GM21619 (cell line): Measurements from ENCODE around the gene CISD1.

ENCODE experiments used
- ATAC-seq: cut with Tn5 transposase; IDR thresholded peaks from one replicate; pipeline ENCODE4 v1.9.1; 2021; ENCODE audit not compliant: unreplicated experiment

The CISD1 gene

GRCh38 chr10:58265249-58265648 lies 3.7 kb upstream of the CISD1 start:
- no peak for ATAC-seq

- peak; percentile 7 for ATAC-seq
Measured at GRCh38 chr10:58266003-58266825, 2.7 kb upstream of the CISD1 start.

- peak; percentile 1 for ATAC-seq
Measured at GRCh38 chr10:58266826-58267712, 1.9 kb upstream of the CISD1 start.

GRCh38 chr10:58267713-58268453 lies 1.1 kb upstream of the CISD1 start, which contains the start of gene IPMK:
Gene IPMK, minus strand, starts transcription at chr10:58267894. Its CDS starts 283 bp downstream, at chr10:58267611.
- peak; percentile 47 for ATAC-seq

DNA sequence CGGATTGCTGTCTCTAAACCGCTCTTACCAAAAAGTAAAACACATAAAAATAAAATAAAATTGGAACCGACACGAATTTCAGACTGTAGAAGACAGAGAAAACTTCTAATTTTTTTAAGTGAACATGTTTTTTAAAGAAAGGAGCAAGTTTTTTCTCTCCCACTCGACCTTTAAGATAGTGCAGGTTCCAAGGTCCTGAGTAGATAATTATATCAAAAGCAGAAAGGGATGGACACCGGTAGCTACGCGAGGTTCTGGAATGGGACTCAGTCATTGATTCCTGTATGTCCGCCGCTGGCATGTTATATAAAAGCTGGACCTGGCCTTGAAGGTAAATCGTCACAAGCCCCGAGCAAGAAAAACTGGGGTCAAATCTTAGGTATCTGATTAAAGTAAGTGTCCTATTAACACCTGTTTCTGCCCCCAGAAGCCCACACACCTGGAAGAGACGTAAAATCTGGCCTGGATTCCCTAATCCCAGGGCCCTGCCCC lies 462 bp upstream of the CISD1 start:
- peak; percentile 0 for ATAC-seq

DNA sequence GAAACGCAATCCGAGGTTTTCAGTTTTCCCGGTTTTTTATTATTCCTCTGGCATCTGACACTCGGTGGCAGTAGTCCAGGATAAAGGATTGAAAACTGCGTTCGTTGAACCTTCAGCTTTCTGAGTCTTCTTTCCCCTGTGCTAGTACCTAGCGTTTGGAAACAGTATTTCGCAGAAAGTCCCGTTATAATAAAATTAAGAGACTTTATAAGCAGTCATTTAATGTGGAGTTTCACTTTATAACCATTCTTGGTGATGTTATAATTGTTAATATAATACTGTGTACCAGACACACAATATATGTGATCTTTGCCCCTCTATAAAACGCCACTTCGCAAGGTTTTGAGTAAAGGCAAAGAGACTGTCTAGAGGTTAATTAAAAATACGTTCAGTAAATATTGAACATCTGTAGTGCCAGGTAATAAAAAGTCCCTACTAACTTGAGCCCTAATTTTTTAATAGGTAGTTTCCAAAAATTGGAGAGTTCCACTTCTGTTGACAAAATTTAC lies 874 bp downstream of the CISD1 start:
- ATAC-seq: no peak

- ATAC-seq: no peak
Measured at GRCh38 chr10:58275261-58275660, 6.3 kb downstream of the CISD1 start.

DNA sequence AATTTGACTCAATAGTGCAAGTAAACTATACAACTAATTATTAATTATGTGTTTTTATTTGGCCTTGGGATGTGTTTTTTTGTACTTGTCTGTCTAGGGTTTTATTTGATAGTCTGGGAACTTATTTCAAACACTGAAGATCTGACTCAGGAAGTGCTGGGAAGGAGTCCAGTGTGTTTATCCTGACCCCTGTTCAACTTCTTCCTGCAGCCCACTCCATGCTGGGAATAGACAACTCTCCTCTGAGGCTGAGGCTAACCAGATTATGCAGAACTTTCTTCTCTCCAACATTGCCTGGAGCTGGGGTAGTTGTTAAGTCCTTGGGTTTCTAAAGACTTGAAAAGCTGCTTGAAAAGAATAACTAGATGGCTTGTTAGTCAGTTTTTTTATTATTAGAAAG lies 6.9 kb downstream of the CISD1 start:
- no peak for ATAC-seq

DNA sequence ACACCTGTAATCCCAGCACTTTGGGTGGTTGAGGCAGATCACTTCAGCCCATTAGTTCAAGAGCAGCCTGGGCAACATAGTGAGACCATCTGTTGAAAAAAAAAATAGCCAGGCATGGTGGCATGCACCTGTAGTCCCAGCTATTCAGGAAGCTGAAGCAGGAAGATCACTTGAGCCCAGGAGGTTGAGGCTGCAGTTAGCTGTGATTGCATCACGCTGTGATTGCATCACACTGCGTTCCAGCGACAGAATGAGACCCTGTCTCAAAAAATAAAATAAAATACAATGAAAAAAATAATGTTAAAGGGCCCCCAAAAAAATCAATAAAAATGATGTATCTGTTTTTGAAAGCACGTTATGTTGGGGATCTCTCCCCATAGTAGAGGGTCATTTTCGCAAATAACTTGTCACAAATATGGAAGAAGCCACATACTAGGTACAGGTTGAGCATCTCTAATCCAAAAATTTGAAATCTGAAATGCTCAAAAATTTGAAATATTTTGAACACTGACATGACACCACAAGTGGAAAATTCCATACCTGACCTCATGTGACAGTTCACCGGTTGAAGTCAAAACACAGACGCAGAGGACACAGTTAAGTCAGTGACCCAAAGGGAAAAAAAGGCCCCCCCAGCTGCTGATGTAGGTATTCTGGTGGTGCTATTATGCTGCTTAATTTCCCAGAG lies 9.5 kb downstream of the CISD1 start:
- no peak for ATAC-seq

GRCh38 chr10:58278962-58279307 lies 10.0 kb downstream of the CISD1 start:
- no peak for ATAC-seq

- no peak for ATAC-seq
Measured at GRCh38 chr10:58280477-58280876, 11.5 kb downstream of the CISD1 start.

GRCh38 chr10:58281092-58281752 lies 12.3 kb downstream of the CISD1 start:
- no peak for ATAC-seq

DNA sequence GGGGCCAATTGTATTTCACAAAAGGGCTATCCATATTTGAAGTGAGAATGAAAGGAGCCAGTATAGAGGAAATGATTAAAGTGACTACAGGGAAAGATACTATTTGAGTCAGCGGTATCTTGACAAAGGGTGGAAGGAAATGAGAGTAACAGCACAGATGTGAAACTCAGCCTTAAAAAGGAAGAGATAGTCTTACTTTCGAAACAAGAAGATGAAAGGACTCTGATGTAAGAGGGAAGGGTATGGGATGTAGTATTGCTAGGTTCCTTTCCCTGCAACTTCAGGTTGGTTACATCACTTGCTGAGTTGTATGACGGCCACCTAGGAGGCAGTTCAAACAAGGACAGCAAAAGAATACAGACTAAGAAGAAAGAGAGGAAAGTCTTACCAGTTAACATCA lies 13.7 kb downstream of the CISD1 start:
- ATAC-seq: peak; percentile 99

- peak; percentile 88 for ATAC-seq
Measured at GRCh38 chr10:58291538-58292174, 22.7 kb downstream of the CISD1 start.

GRCh38 chr10:58293989-58294388 lies 25.0 kb downstream of the CISD1 start:
- no peak for ATAC-seq

DNA sequence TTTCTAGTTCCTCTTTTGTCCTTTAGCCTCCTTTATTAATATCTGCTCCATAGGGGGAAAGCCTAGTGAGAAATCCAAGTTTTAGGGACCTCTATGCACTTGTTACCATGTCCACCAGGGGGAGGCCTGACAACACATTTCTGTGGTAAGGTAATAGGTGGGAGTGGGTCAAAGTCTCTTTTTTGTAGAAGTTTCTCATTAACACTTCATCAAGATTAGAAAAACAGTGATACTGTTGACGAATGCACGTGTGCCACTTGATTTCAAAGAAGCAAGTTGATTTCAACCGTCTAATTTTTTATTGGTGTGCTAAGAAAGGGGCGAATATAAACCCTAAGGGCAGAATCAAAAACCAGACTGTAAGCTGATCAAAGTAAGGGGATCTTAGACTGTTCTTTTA lies 30.6 kb downstream of the CISD1 start:
- peak; percentile 93 for ATAC-seq

DNA sequence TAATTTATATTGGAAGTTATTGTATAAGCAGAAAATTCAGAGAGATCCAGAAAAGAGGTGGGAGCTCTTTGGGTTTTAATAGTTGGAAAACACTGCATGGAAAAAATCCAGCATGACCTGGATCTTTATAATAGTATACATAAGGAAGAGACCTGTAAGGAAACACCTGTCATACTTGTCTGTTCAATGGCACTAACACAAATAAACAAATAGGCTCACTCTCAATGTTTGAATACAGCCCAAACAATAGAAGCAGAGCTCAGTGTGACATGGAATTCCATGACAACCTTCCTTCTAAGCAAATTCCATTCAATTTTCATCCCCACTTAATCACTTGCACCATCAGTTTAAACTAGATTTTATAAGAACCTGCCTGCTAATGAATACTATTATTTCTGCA lies 31.7 kb downstream of the CISD1 start:
- no peak for ATAC-seq

- no peak for ATAC-seq
Measured at GRCh38 chr10:58302254-58302653, 33.3 kb downstream of the CISD1 start.

DNA sequence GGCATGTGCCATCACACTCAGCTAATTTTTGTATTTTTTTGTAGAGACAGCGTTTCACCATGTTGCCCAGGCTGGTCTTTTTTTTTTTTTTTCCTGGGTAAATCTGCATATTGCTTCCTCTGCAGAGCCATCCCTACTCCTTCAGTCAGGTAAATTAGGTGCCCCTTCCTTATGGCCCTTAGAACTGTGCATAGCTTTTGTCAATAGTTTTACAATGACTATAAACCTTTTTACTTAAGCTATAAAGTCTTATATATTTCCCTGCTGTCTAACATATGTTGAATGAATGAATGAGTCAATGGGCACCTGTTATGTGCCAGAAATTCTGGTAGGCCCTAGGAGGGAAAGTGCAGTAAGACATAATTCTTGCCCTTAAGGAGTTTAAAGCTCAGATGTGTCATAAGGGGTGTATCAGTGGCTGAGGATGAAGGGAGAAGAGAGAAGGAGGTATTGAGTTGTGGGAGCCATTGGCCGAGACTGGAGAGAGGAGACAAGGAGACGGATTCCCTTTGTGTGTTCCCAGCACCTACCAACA lies 35.2 kb downstream of the CISD1 start:
- no peak for ATAC-seq
